GM12801 (cell line): ENCODE results near the gene PPIB.

Source experiments
- TF ChIP-seq, protein P1 (sequence below): IDR thresholded peaks from one replicate; pipeline ENCODE4 v1.5.1; 2011; ENCODE audit warnings: control low read depth; ENCODE audit not compliant: insufficient read length; ENCODE audit errors: extremely low read depth

Gene PPIB

DNA sequence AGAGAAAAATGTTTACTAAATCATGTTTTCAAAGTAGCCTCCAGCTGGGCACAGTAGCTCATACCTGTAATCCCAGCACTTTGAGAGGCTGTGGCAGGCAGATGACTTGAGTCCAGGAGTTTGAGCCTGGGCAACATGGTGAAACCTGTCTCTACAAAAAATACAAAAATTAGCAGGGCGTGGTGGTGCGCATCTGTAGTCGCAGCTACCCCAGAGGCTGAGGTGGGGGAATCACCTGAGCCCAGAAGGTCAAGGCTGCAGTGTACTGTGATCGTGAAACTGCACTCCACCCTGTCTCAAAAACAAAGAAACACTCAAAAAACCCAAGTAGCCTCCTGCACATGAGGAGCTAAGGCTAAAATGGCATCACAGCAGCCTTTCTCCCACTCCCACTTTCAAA lies 1.6 kb upstream of the PPIB start:
- TF ChIP-seq, protein P1, sequence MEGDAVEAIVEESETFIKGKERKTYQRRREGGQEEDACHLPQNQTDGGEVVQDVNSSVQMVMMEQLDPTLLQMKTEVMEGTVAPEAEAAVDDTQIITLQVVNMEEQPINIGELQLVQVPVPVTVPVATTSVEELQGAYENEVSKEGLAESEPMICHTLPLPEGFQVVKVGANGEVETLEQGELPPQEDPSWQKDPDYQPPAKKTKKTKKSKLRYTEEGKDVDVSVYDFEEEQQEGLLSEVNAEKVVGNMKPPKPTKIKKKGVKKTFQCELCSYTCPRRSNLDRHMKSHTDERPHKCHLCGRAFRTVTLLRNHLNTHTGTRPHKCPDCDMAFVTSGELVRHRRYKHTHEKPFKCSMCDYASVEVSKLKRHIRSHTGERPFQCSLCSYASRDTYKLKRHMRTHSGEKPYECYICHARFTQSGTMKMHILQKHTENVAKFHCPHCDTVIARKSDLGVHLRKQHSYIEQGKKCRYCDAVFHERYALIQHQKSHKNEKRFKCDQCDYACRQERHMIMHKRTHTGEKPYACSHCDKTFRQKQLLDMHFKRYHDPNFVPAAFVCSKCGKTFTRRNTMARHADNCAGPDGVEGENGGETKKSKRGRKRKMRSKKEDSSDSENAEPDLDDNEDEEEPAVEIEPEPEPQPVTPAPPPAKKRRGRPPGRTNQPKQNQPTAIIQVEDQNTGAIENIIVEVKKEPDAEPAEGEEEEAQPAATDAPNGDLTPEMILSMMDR, result no peak

DNA sequence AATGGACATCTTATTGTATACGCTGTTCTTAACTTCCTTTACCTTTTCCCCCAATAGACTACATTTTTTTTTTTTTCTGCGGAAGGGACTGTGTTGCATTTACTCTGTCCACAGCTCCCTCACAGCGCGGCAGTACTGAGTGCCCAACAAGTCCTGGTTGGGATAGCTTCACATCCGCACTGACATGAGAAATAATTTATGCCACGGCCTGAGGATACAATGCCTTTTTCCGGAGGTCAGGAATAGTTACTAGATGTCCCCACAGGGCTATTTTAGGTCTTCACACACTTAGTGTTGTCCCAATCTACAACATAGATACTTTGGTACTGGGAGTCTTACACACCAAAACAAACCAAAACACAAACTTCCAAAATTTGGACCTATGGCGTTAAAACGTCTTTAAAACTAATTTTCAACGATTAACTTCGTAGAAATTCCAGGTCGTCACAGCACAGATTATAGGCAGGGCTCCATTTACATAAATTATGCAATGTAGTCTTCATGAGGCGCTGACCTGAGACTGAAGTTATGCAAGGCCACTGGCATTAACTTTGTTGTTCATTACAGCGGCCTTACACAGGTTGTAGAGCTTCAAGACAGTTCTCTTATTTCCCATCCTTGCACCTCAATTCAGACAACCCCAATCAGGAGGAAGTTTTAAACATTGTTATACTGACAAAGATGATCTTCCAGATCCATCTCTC lies 989 bp upstream of the PPIB start:
- TF ChIP-seq, protein P1, result no peak

DNA sequence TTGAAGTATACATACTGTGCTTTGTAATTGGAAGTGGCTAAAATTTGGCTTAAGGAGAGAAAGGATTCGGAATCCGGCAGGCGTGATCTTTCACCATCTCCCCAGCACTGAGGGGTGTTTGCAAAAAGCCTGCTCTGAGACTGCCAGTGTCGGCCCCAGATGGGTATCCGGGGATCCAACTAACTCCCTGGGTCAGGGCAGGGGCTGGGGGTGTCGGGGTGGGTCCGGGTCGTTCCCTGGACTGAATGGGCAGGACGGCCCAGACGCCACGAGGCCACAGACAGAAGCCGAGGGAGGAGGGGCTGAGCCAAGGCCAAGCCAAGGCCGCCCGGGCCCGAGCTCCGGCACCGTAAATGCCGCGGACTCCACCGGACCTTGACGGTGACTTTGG lies 349 bp downstream of the PPIB start:
- TF ChIP-seq, protein P1, result no peak

DNA sequence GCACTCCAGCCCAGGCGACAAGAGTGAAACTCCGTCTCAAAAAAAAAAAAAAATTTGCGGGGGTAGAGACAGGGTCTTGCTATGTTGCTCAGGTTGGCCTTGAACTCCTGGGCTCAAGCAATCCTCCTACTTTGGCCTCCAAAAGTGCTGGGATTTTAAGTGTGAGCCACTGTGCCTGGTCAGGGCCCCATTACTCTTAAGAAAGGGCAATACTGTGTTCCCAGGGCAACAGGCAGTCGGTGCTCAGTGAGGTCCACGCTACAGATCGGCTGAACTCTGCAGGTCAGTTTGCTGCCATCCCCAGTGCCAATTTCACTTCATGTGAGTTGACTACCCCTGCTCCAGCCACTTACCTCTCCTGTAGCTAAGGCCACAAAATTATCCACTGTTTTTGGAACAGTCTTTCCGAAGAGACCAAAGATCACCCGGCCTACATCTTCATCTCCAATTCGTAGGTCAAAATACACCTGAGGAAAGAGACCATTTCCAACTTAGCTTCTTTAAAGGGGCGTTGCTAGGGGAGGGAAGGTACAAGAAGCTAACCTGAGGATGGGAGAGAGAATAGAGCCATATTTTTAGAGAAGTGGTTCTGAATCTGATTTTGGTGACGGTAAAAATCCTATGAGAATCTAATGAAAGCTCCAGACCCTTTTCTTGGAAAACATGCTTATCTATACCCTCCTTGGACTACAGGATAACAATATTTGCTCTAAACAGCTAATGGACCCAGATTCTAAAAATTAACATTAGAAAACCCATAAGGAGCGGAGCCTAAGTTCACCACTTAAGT lies 939 bp downstream of the PPIB start:
- TF ChIP-seq, protein P1, result no peak

DNA sequence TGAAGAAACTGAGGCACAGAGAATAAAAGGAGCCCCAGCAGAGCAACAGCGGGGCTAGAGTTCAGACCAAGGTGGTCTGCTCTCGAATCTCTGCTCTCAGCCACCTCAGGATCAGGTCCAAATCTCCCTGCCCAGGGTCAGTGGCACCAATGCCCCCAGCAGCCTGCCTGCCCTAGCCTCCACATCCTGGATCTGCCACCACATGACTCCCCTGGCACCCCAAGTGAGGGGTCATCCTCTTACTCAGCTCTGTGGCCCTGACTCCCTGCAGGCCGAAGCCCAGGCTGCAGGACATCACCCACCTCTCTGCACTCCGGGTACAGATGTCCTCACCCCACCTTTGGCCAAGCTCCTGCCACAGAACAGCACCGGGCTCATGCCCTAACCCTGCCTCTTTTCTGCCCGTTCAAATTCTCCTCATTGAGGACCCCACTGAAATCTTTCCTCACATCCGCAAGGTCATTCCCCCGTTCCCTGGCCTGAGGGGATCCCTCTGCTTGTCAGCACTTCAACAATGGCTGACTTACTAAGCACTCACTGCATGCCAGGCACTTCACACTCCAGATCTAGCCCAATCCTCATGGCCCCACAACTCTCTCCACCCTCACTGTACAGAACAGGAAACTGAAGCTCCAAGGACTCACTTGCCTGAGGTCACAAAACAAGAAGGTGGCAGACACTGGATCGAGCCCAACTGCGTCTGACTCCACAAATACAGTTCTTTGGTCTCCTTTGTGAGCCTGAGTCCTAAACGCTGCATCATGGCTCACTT lies 4.3 kb downstream of the PPIB start:
- TF ChIP-seq, protein P1, result no peak

DNA sequence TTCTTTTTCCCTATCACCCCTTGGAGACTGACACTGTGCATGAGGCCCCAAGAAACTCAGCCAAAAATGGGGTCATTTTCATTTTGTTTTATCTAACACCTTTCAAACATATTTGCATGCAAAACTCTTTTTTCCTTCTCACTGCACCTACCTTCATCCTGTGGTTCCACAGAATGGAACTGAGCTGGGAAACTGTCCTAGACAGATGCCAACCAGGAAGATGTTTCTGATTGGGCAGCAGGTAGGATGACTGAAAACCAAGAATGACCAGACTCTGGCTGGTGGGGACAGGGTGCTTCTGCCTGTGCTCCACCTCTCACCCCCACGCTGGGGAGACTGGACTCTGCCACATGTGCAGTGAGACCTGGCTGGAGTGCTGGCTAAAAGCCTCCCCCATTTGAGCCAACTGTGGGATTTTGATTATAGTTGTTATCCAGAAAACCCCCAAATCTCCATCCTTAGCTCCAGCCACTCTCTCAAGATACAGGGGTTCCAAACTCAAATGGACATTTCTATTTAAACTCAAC lies 5.2 kb downstream of the PPIB start:
- TF ChIP-seq, protein P1, result no peak
